A172 (cell line): ENCODE measurements around the gene WDFY3. TPM values are rescaled to one million over a fixed set of nuclear protein-coding genes. Genes with fewer than 3 reads are reported as not detected.

Experiments used
- DNase-seq: peaks from one replicate; pipeline ENCODE4 v3.0.0-alpha.2; 2015; ENCODE audit warnings: low spot score
- total RNA-seq: library from RNA; depleted of rRNA; stranded (reverse); fragments of >200 nt; shearing (Covaris generic); gene quantifications from 2 replicates; pipeline ENCODE4 v1.2.3, GENCODE V29; 2014

The WDFY3 gene
- total RNA-seq, 1 experiment from 2014 or later = 33.3 TPM

DNA sequence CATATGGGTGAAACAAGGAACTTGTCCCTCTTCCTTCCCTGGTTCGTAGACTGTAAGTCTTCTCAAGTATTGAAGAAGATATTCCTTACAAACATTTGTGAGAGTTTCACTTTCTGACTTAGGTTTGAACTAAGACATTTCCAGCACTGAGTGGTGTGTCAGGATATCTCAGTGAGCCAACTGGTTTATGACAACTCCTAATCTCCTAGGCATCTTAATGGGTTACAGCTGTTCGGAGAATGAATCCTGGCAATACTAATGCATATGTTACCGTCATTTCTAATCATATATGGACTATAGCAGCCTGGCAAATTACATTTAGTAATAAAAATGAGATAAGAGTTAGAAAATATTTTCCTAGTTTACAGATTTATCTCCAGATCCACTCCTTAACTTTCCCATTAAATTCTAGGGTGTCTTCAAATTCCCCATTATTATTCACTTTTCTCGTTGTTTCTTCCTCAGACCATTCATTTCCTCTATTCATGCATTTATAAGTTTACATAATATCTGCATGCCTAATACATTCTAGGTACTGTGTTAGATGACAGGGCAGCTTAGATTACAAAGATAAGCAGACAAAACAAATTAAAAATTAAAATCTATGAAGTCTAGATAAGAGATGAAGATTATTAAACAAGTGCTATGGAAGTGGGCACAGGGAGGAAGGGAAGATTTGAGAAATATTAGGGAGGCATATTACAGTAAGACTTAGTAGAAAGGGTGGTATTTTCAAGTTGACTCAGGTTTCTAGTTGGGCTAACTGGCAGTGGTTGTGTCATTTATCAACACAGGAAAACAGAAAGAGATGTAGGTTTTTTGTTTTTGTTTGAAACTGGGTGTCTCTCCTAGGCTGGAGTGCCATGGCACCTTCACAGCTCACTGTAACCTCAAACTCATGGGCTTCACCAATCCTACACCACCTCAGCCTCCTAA is 173.9 kb downstream of the WDFY3 start:
- DNase-seq = no peak

DNA sequence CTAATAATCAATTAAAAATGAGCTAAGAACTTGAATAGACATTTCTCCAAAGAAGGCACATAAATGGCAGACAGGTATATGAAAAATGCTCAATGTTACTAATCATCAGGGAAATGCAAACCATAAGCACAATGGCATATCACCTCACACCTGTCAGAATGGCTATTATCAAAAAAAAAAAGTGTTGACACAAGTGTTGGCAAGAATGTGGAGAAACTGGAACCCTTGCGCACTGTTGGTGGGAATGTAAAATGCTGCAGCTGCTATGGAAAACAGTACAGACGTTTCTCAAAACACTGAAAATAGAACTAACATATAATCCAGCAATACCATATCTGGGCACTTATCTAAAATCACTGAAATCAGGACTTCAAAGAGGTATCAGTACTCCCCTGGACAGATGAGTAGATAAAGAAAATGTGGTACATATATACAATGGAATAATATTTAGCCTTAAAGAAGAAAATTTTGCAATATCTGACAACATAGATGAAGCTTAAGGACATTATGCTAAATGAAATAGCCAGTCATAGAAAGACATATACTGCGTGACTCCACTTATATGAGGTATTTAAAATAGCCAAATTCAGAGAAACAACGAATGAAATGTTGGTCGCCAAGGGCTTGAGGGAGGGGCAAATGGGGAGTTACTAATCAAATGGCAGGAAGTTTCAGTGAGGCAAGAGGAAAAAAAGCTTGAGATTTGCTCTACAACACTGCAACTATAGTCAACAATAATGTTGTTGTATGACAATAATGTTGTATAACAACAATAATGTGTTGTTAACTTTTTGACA is 175.5 kb downstream of the WDFY3 start:
- DNase-seq = no peak

DNA sequence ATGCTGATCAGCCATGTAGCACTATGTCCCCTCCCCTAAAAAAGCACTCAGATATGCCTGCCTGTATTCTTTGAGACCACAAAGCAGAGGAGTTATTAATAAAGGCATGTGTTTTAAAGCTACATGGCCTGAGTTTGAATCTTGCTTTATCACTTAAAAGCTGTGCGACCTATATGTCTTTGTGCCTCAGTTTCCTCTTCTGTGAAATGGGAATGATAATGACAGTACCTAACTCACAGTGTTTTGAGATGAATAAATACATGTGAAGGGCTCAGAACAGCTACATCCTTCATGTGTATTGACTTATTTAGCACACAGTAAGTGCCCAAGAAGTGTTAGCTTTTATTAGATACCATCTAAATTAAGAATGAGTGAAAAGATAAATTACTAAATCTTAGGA is 180.0 kb downstream of the WDFY3 start:
- no peak for DNase-seq

DNA sequence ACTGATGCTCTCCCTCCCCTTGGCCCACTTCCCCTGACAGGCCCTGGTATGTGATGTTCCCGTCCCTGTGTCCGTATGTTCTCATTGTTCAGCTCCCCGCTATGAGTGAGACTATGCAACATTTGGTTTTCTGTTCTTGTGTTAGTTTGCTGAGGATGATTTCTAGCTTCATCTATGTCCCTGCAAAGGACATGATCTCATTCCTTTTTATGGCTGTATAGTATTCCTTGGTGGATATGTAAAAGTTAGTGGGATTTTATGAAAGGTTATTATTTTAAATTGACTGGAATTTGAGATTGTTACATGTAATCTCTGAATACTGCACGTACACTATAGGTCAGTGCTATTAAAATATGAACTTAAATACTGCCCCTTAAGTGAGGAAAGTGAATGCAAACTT is 184.0 kb downstream of the WDFY3 start:
- DNase-seq = no peak

DNA sequence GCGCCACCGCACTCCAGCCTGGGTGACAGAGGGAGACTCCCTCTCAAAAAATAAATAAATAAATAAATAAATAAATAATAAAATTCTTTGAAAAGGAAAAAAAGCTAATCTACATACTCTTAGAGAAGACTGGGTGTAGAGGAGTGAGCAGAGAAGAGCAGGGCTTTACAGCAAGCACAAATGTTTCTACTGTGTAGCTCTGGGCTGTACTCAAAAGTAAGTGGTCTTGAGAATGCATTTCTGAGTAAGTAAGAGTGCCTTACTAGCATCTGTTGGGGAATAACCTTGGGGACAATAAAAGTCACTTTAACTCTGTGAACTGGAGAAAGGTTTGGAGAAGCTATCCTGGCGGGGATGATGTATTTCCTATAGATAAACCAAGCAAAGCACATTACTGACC is 185.8 kb downstream of the WDFY3 start:
- DNase-seq = no peak

DNA sequence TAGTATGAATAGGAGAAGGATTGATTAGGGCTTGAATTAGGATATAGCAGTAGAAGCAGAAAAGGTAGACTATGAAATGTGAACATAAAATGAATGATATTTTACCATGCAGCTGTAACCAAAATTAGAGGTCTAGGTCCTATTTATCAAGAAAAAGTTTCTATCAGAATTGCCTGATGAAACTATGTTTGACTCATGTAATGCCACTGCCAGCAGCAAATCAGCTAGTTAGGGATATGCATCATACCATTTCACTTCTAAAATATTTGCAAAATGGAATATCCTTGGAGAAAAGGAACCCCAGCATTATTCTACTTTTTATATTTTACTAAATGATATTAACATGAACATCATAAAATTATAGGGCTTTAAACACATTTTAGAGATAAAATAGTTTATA is 188.4 kb downstream of the WDFY3 start:
- no peak for DNase-seq

DNA sequence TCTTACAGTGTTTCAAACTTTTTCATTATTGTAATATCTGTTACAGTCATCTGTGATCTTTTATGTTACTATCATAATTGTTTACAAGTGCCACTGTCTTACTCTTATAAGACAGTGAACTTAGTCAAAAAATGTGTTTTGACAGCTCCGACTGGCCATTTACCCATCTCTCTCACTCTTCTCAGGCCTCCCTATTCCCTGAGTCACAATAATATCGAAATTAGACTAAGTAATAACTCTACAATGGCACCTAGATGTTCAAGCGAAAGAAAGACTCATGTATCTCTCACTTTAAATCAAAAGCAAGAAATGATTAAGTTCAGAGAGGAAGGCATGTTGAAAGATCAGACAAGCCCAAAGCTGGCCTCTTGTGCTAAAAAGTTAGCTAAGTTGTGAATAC is 199.3 kb downstream of the WDFY3 start:
- no peak for DNase-seq

DNA sequence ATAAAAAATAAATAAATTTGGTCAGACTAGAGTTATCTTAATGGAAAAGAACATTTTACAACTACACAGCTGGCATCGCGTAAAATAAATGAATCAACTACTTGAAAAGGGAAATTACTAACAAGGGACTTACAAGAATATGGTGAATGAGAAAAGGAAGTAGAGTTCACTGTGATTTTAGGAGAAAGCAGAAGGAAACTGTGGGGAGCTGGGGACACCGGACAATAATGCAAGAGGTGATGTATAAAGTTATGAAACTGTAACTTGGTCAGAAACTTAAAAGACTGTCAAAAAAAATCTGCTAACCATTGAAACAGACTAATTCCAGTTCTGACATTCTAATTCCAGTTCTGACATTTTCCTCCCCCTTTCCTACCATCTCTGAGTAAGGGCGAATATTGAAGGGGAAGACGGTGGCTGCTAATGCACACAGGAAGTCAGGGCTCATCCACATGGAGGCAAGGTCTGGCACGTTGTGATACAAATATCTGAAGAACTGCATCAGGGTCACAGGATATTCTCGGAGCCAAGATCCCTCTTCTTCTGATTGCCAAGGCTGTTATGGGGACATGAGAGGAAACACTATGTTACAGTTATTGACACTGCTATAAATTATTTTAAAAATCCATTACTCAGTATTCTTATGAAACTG is 213.0 kb downstream of the WDFY3 start:
- DNase-seq = no peak

DNA sequence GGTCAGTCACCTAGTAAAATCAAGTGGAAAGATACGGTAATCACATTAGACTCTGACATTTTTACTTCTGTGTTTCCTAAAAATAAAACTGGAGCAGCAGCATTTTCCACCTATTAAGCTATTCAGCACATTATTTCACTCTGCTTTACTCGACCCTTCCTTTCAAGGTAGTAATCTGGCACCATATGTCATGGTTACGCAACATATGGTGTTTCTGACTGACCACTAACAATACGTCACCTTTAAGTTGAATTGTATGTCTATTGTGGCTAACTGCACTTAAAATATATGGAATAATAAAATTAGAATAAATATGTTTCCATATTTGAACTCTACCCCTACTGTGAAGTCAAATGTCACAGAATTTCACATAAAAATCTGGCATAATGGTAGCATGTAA is 214.8 kb downstream of the WDFY3 start:
- DNase-seq = no peak

DNA sequence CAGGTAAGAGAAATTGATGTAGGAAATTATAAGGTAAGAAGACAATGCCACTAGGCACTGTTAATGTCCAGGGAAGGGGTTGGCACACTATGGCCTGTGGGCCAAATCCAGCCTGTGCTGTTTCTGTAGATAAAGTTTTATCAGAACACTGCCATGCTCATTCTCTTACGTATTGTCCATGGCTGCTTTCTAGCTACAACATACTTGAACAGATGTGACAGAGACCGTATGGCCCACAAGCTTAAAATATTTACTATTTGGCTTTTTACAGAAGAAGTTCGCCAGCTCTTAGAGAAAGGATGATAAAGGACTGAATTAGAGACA is 215.6 kb downstream of the WDFY3 start:
- DNase-seq = no peak

DNA sequence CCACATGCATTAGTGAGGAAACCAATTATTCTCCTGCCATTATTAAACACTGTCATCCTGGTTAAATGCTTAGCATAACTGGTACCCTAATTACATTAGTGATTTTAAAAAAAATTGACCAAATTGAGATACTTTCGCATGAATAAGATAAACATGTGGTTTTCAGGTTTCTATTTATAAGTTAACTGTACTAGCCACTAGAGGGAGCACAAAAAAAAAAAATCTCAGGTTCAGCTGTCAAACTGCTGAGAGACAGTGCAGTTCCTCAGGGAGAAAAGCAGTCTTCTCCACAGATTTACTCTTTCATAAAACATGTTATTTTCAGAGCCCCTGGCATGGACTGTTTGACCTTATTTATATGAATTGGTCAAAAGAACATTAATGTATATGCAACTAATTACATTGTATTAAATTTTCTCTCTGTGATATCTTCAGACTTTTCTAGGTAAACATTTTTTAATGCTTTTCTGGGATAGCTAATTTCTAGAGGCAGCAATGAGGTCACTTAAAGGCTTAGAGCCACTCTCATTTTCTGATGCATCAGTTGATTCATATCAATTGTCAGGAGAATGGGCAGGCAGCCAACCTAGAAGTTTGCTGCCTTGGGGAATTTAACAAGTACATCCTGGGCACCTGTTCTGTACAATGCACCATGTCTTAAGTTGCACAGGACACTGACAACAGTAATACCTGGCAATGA is 216.1 kb downstream of the WDFY3 start:
- peak; percentile 27 for DNase-seq

DNA sequence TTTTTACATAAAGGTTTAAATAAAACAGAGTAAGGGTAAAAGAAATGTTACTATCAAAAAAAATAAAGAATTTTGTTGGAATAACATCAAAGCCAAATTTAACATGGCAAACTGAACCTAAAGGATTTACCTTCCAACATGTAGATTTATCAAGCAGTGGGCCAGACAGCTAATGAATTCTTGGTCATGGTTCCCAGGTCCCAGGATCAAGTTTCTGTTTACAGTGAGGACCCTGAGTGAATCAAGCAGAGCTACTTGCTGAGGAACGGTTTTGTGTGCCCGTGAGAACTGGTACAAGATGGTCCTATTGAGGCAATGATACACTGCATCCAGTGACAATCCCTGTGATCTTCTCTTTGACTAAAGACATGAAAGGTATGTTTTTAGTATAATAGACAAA is 226.4 kb downstream of the WDFY3 start:
- DNase-seq = no peak

DNA sequence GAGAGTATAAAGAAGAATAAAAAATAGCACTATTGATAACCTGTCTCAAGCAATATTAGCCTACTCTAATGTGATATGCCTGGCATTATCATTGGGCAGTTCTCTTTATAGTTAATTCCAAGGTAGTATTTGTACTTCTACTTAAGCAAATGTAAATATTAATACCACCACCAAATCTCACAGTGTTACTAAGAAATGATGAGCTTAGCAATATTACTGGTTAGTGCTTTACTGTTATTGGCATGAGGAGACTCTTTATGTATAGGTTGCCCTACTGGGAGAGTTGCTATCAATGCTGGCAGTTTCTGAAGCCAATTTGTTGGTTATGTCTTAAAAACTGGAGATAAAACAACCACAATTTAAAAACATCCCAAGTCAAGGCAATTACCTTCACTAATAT is 227.9 kb downstream of the WDFY3 start:
- no peak for DNase-seq

DNA sequence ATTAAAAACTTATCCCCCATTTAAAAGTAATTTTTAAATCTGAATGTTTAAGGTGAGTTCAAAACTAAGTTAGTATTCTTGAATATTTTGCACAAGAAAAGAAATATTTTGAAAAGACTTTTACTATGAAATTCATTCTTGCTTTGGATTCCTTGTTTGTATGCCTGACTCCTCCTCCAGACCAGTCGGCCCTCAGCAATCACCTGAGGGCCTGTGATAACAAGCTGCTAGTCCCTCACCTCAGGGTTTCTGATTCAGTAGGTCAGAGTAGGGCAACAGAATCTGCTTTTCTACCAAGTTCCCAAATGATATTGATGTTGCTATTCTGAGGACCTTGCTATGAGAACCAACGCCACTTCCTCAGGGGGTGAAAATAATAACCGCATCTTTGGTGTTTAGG is 228.8 kb downstream of the WDFY3 start:
- DNase-seq = no peak

DNA sequence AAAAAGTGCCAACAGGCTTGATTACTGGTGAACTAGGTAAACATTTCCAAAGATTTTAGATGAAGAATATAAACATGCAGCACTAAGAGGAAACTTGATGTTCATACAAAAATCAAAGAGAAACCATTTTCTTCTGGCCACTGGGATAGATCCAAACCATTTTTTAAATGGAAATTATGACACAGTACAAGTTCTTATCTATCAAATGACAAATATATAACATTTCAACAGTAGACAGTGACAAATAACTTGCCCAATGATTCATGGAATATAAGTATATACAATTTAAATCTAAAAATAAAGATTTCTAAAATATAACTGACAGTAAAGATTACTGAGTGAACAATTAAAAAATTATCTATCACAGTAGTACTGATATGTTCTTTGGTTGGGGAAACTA is 232.5 kb downstream of the WDFY3 start:
- no peak for DNase-seq

DNA sequence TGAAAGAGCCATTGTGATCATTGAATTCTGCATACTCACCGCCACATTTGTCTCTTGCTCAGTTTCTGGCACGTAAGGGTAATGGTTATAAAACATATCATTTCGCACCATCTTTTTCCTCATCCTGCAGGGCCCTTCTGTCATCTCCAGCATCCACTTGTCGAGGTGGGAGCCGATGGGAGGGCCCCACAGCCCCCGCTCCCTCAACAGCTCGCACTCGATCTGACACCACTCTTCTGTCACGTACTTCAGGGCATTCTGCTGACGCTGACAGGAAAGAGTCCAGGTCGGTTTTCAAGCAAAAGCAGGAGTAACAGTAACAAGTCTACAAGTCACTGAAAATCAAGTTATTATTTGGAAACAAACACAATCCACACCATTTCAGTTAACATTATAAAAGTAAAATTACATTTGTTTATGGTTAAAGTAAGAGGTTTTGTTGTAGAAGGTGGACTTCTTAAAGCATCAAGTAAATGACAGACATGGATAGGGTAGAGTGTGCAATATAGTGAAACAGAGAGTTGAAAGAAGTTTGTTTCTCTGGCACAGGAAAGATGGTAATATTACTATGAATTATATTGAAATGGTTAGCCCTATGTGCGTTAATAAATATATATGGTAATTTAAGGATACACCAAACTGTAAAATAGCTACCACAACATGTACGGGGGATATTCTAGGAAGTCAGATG is 233.0 kb downstream of the WDFY3 start:
- no peak for DNase-seq

DNA sequence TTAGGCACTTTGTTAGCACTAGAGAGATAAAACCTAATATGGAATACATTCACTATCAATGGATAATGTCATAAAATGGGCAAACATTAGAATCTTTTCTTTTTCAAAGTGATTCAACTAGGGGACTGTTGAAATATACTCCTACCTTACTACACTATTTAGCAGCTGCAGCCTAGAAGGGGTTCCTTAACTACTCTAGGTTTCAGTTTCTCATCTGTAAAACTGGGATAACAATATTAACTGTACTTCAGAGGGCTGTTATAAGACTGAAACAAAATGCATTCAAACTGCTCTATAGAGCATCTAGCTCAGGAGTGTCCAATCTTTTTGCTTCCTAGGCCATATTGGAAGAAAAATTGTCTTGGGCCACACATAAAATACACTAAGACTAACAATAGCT is 236.1 kb downstream of the WDFY3 start:
- DNase-seq = no peak

DNA sequence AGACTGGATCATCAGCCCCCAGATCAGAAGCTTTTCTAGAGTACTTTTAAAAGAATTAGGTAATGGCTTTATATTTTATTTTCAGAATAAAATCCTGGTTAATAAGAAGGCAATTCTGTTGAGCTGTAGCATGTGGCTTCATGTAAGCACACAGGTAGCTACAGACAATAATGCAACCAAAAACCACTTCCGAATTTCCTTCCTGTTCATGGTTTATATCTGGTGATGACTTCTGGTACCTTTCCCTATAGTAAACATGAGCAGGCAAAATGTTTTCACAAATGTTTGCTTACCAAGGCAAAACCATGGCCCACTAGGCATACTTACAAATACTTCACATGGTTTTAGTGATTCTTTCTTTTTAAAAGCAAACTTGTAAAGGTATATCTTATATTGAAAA is 239.0 kb downstream of the WDFY3 start:
- no peak for DNase-seq

DNA sequence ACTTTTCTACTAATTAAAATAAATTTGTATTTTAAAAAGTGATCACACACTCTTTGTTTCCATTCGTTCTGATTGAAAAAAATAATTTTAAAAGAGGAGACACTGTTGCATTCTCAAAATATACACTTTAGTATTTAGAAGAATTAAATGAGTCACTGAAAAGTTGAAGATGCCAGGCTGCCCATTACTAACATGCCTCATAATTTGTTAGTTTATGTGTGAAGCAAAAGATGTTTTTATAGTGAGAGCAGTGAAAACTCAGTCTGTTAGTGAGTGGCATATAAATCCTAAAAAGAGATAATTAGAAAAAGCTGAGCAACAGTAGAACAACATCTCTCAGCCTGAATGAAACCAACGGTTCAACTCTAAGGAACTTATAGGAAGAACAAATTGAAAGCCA is 240.1 kb downstream of the WDFY3 start:
- no peak for DNase-seq

DNA sequence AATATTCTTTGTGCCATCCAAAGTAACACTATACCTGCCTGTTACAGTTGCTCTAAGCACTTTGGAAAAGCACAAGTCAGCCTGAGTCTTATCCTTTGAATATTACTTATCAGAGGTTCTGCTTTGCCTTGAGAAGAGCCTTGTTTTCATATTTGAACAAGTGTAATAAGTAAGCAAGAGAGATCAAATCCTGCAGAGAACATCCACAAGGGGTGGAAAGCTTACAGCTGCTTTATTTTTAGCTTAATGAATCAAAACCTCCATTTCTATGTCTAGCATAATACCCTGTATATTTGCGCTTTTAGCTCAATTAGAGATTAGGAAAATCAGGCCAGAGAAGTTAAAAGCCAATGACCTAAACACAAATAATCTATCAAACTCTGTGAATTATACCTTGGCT is 243.8 kb downstream of the WDFY3 start:
- no peak for DNase-seq

DNA sequence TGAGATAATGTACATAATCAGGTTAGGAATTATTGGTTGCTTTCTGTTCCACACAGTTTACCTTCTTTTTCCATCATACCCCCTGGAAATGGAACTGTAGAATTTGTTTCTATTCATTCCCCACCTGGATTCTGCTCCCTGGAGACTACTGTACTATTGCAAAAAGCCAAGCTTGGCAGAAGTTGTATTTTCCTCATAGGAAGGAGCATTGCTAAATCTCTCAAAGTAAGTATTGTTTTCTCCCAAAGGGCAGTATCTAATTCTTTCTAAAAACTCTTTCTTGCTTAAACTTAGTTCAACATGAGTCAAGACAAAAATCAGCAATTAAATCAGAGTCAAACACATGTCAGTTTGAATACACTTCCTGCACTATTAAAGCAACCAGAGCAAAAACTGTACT is 247.4 kb downstream of the WDFY3 start:
- DNase-seq = no peak

DNA sequence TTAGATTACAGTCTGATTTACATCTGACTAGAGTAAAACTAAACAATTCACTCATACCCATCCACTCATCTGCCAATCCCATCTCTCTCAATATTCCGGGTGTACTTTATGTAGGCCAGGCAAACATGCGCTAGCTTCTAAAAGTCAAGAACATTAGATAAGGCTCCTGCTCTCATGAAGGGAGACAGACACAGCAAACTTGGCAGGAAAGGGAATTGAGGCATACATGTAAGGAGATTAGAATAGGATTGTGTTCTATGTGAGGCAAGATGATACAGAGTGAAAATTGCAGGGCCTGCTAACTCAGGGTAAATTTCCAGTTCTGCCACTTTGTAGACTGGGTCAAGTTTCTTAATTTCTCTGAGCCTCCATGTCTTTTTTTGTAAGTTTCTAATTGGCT is 247.8 kb downstream of the WDFY3 start:
- no peak for DNase-seq
